H1 (cell line): ENCODE results near the gene LDAH. TPM values are rescaled to one million over a fixed set of nuclear protein-coding genes. Genes with fewer than 3 reads are reported as not detected.

Experiments used
- CTCF ChIA-PET: fragments of 300-600 bp; sonication (Branson Sonifier 250); formaldehyde crosslinking; loops from one replicate; lab custom pipeline; 2021; ENCODE audit not compliant: partially characterized antibody; lab: Charles Lee
- POLR2A ChIA-PET: fragments of 300-600 bp; sonication (Branson Sonifier 250); formaldehyde crosslinking; loops from one replicate; lab custom pipeline; 2021; ENCODE audit warnings: inconsistent platforms; ENCODE audit not compliant: partially characterized antibody; lab: Charles Lee
- DNase-seq, 2 experiments: peaks; one replicate each; pipeline versions ENCODE4 v3.0.0 to v3.0.0-alpha.2; 2010 to 2022; ENCODE audit warnings: low spot score in 2 of 2, low read depth in 1 of 2, mixed read lengths in 1 of 2
- FAIRE-seq: peaks from 2 replicates; lab custom pipeline; 2011; peaks lifted over from hg19 to GRCh38; lab: Jason Lieb, UNC
- H2AFZ ChIP-seq: 2 replicates; pipeline ENCODE4 v1.8.1; 2012; ENCODE audit warnings: low read length, inconsistent platforms
- H2AK5ac ChIP-seq: 2 replicates; pipeline ENCODE4 v1.6.1; 2013; ENCODE audit warnings: low read depth, low read length
- H2BK120ac ChIP-seq: replicated peaks from 2 replicates; pipeline ENCODE3; 2013; ENCODE audit warnings: low read depth, low read length, inconsistent platforms
- H2BK12ac ChIP-seq: 2 replicates; pipeline ENCODE4 v1.6.1; 2013; ENCODE audit warnings: low read depth, low read length
- H2BK15ac ChIP-seq: 2 replicates; pipeline ENCODE4 v1.6.1; 2013; ENCODE audit warnings: low read length
- H2BK20ac ChIP-seq: 2 replicates; pipeline ENCODE4 v1.6.1; 2013; ENCODE audit warnings: low read length
- H2BK5ac ChIP-seq: 2 replicates; pipeline ENCODE4 v1.6.1; 2013; ENCODE audit warnings: low read depth, low read length
- H3K14ac ChIP-seq: 2 replicates; pipeline ENCODE4 v1.6.1; 2013; ENCODE audit warnings: inconsistent platforms; ENCODE audit not compliant: insufficient read length
- H3K18ac ChIP-seq: 2 replicates; pipeline ENCODE4 v1.6.1; 2013; ENCODE audit warnings: low read length; ENCODE audit errors: extremely low read depth
- H3K23ac ChIP-seq: 2 replicates; pipeline ENCODE4 v1.6.1; 2013; ENCODE audit warnings: inconsistent platforms; ENCODE audit not compliant: insufficient read length
- H3K23me2 ChIP-seq: 2 replicates; pipeline ENCODE4 v1.6.1; 2013; ENCODE audit warnings: low read depth, low read length
- H3K27ac ChIP-seq: 2 replicates; pipeline ENCODE4 v1.6.1; 2011; ENCODE audit warnings: low read depth, low read length, inconsistent platforms
- H3K27me3 ChIP-seq, 4 experiments: replicated peaks in 1 of 4; 1 replicate in 1 of 4; 2 replicates in 3 of 4; pipeline versions ENCODE4 v1.6.1 to v1.8.1; 2011 to 2013; ENCODE audit warnings: low read length in 3 of 4, mild to moderate bottlenecking in 3 of 4, inconsistent platforms in 2 of 4, mixed read lengths in 2 of 4, moderate library complexity in 1 of 4; ENCODE audit not compliant: control insufficient read depth in 3 of 4, insufficient read depth in 3 of 4; ENCODE audit errors: extremely low read depth in 1 of 4
- H3K36me3 ChIP-seq, 4 experiments: 2 replicates each; pipeline versions ENCODE4 v1.6.1 to v1.8.1; 2011 to 2013; ENCODE audit warnings: mild to moderate bottlenecking in 4 of 4, low read length in 3 of 4, moderate library complexity in 2 of 4, control low read depth in 1 of 4, inconsistent platforms in 1 of 4; ENCODE audit not compliant: insufficient read depth in 4 of 4, control insufficient read depth in 2 of 4
- H3K4ac ChIP-seq: replicated peaks from 2 replicates; pipeline ENCODE3; 2013; ENCODE audit warnings: low read length, low read depth, mixed read lengths, inconsistent platforms; ENCODE audit not compliant: insufficient read length
- H3K4me1 ChIP-seq, 4 experiments: replicated peaks in 1 of 4; 1 replicate in 1 of 4; 2 replicates in 3 of 4; pipeline versions ENCODE4 v1.6.1 to v1.8.1; 2011 to 2013; ENCODE audit warnings: low read length in 3 of 4, inconsistent platforms in 2 of 4, mixed read lengths in 1 of 4; ENCODE audit not compliant: insufficient read depth in 4 of 4, control insufficient read depth in 3 of 4
- H3K4me2 ChIP-seq, 2 experiments: 2 replicates each; pipeline versions ENCODE4 v1.6.1 to v1.8.1; 2011 to 2013; ENCODE audit warnings: low read depth in 2 of 2, low read length in 2 of 2, control low read depth in 1 of 2, inconsistent platforms in 1 of 2, mild to moderate bottlenecking in 1 of 2; ENCODE audit not compliant: insufficient read depth in 1 of 2
- H3K4me3 ChIP-seq, 4 experiments: fragments of 200-600, 300-600 bp in 1 of 4; sonication (generic), shearing (Covaris generic), sonication (Bioruptor Twin) in 1 of 4; 2 replicates each; pipeline versions ENCODE4 v1.5.1 to v1.8.1; 2011 to 2016; ENCODE audit warnings: low read length in 4 of 4, low read depth in 3 of 4, control low read depth in 2 of 4, inconsistent platforms in 2 of 4, mild to moderate bottlenecking in 2 of 4, mixed read lengths in 1 of 4, moderate library complexity in 1 of 4; ENCODE audit not compliant: insufficient read depth in 2 of 4; ENCODE audit errors: extremely low read depth in 1 of 4
- H3K56ac ChIP-seq: replicated peaks from 2 replicates; pipeline ENCODE3; 2013; ENCODE audit warnings: low read depth, mild to moderate bottlenecking, mixed read lengths, low read length, inconsistent platforms; ENCODE audit not compliant: insufficient read length
- H3K79me1 ChIP-seq: 2 replicates; pipeline ENCODE4 v1.6.1; 2013; ENCODE audit warnings: low read depth, low read length, control low read depth
- H3K79me2 ChIP-seq, 2 experiments: 2 replicates each; pipeline versions ENCODE4 v1.6.1 to v1.8.1; 2012 to 2013; ENCODE audit warnings: low read length in 2 of 2, mild to moderate bottlenecking in 2 of 2, inconsistent platforms in 1 of 2; ENCODE audit not compliant: insufficient read depth in 2 of 2, control insufficient read depth in 1 of 2
- H3K9ac ChIP-seq, 4 experiments: replicated peaks in 1 of 4; 1 replicate in 1 of 4; 2 replicates in 3 of 4; pipeline versions ENCODE4 v1.6.1 to v1.8.1; 2011 to 2013; ENCODE audit warnings: low read depth in 3 of 4, low read length in 3 of 4, control low read depth in 2 of 4, mild to moderate bottlenecking in 2 of 4, moderate library complexity in 2 of 4, inconsistent platforms in 1 of 4; ENCODE audit errors: extremely low read depth in 1 of 4
- H3K9me3 ChIP-seq, 2 experiments: 2 replicates each; pipeline versions ENCODE4 v1.6.1 to v1.8.1; 2012 to 2013; ENCODE audit warnings: mild to moderate bottlenecking in 2 of 2, moderate library complexity in 2 of 2, control low read depth in 1 of 2, inconsistent platforms in 1 of 2, low read depth in 1 of 2, low read length in 1 of 2, mixed read lengths in 1 of 2; ENCODE audit not compliant: insufficient read depth in 2 of 2
- H4K20me1 ChIP-seq, 2 experiments: replicated peaks in 1 of 2; 2 replicates each; pipeline versions ENCODE3 to v1.8.1; 2011 to 2013; ENCODE audit warnings: inconsistent platforms in 2 of 2, low read length in 2 of 2, mild to moderate bottlenecking in 1 of 2; ENCODE audit not compliant: insufficient read depth in 2 of 2, control insufficient read depth in 1 of 2
- H4K5ac ChIP-seq: 2 replicates; pipeline ENCODE4 v1.6.1; 2013; ENCODE audit warnings: low read length, low read depth, mixed read lengths, inconsistent platforms; ENCODE audit not compliant: insufficient read length
- H4K8ac ChIP-seq: 2 replicates; pipeline ENCODE4 v1.8.0; 2013; ENCODE audit warnings: mild to moderate bottlenecking, moderate library complexity, low read length, inconsistent platforms; ENCODE audit not compliant: insufficient read depth; ENCODE audit errors: extremely low read depth
- H4K91ac ChIP-seq: replicated peaks from 2 replicates; pipeline ENCODE3; 2013; ENCODE audit warnings: low read length, mixed read lengths, inconsistent platforms; ENCODE audit not compliant: insufficient read length
- BCL11A ChIP-seq, 2 experiments: IDR thresholded peaks; one replicate each; pipeline ENCODE4 v1.6.1; 2011; ENCODE audit warnings: low read depth in 2 of 2, low read length in 2 of 2, mild to moderate bottlenecking in 2 of 2
- CBX8 ChIP-seq: fragments of 300-800, 300-1000 bp; sonication (generic); IDR thresholded peaks from 2 replicates; pipeline ENCODE4 v1.7.1; 2016; ENCODE audit warnings: low read depth, low read length, borderline replicate concordance
- CREB1 ChIP-seq: IDR thresholded peaks from 2 replicates; pipeline ENCODE4 v1.6.1; 2012; ENCODE audit warnings: inconsistent platforms
- EP300 ChIP-seq, 2 experiments: IDR thresholded peaks; 1 replicate in 1 of 2; 2 replicates in 1 of 2; pipeline ENCODE4 v1.6.1; 2011 to 2012; ENCODE audit warnings: low read depth in 2 of 2, low read length in 2 of 2, mild to moderate bottlenecking in 2 of 2, borderline replicate concordance in 1 of 2, inconsistent platforms in 1 of 2, moderate library complexity in 1 of 2
- JUN ChIP-seq: IDR thresholded peaks from 2 replicates; pipeline ENCODE4 v1.6.1; 2011; ENCODE audit warnings: low read depth, mild to moderate bottlenecking, improper control_type of control experiment, low read length
- JUND ChIP-seq: IDR thresholded peaks from 2 replicates; pipeline ENCODE4 v1.6.1; 2011; ENCODE audit warnings: mild to moderate bottlenecking, improper control_type of control experiment, low read length
- TAF7 ChIP-seq: optimal IDR thresholded peaks from 2 replicates; pipeline ENCODE3; 2011; ENCODE audit warnings: low read depth, mild to moderate bottlenecking, inconsistent platforms, low read length, moderate library complexity, borderline replicate concordance
- TBP ChIP-seq: IDR thresholded peaks from 2 replicates; pipeline ENCODE4 v1.6.1; 2011; ENCODE audit warnings: low read depth, low read length, improper control_type of control experiment
- USF2 ChIP-seq: IDR thresholded peaks from 2 replicates; pipeline ENCODE4 v1.6.1; 2011; ENCODE audit warnings: low read length, improper control_type of control experiment
- WGBS, 2 experiments: shearing (Covaris generic) in 1 of 2; methylation state at CpG; one replicate each; pipeline versions ENCODE4 v1.1.6 to v1.1.7; 2013 to 2015; ENCODE audit warnings: low lambda C conversion rate in 2 of 2, mixed read lengths in 2 of 2, inconsistent platforms in 1 of 2, low coverage in 1 of 2, missing lambda C conversion rate in 1 of 2; ENCODE audit not compliant: insufficient replicate concordance in 2 of 2, insufficient coverage in 1 of 2, insufficient read length in 1 of 2; ENCODE audit errors: extremely low coverage in 1 of 2, missing lambda C conversion rate in 1 of 2; 5-methylcytosine and 5-hydroxymethylcytosine counted together
- polyA plus RNA-seq, 7 experiments: library from polyadenylated mRNA; depleted of rRNA in 3 of 7; stranded (reverse) in 5 of 7; unstranded in 2 of 7; fragments of >200 nt in 5 of 7; fragments of 200-250 nt in 2 of 7; gene quantifications; 1 replicate in 5 of 7; 2 replicates in 1 of 7; 4 replicates in 1 of 7; pipeline versions ENCODE4 v1.2.1 to v1.2.3, GENCODE V29; 2011 to 2013; ENCODE audit warnings: missing spikeins in 2 of 7, mixed read lengths in 2 of 7
- total RNA-seq: library from RNA; stranded (reverse); fragmentation: NEBNext Ultra II Directional; extraction: Animal tissue kit (Norgen Biotek cat#: 25700); gene quantifications from 2 replicates; pipeline ENCODE4 v1.2.1, GENCODE V29; 2021
- TF ChIP-seq, protein P1 (sequence below), 3 experiments: IDR thresholded peaks; 1 replicate in 2 of 3; 2 replicates in 1 of 3; pipeline versions ENCODE4 v1.5.1 to v1.6.1; 2011; ENCODE audit warnings: low read length in 3 of 3, mild to moderate bottlenecking in 3 of 3, inconsistent platforms in 2 of 3, low read depth in 1 of 3, moderate library complexity in 1 of 3; ENCODE audit not compliant: insufficient read depth in 1 of 3; ENCODE audit errors: control extremely low read depth in 1 of 3

Gene LDAH
- total and polyA plus RNA-seq, 2 of the 8 experiments (the other 6 are each of a cell fraction or from before 2014, with no cell fraction given): 10.9 to 26.3 TPM

DNA sequence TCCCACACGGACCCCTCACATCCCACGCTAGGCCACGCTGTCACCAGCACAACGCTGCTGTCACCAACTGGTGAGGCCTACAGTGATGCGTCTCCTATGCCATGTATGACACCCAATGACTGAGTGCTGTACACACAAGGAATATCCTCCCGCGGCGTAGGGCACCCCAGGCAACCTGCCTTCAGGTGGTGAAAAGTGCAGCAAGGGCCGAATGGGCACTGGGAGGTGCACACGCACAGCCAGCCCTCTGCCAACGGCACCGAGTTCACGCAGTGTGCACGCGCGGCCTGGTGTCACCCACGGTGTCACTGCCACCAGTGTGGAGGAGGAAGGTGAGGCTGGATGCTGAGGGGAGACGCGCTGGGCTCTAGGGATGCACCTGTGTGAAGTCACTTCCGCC is 176.5 kb downstream of the LDAH start:
- no peak overlapping the region for H2BK120ac ChIP-seq
- no peaks in the 10 kb centered on the region for H3K36me3 ChIP-seq
- peaks cover 0 to 8% (median 5%) of the 10 kb centered on the region in 4 experiments; a peak in 5 of 7 replicates for H3K4me1 ChIP-seq
- ChIA-PET POLR2A (interaction anchor here (1.0 to 1.3 kb wide), 4 partner anchors 9 to 292 kb away, joined by 3 to 4 read pairs (median 4); partner anchors contain the start of gene RHOB), CTCF (interaction anchor here (0.9 to 13.1 kb wide), 12 partner anchors 12 to 316 kb away, joined by 3 to 261 read pairs (median 8); no protein-coding TSS in a partner anchor)
- H3K27me3 ChIP-seq: peaks cover 0 to 4% (median 0%) of the 10 kb centered on the region in 4 experiments; a peak in 3 of 7 replicates
- H4K20me1 ChIP-seq: peaks cover 0 to 3% of the 10 kb centered on the region in 2 experiments
- no peak overlapping the region for H2BK12ac ChIP-seq
- no peak overlapping the region for H3K18ac ChIP-seq
- no peak overlapping the region for H4K8ac ChIP-seq
- no peak overlapping the region for H2BK20ac ChIP-seq
- H2BK15ac ChIP-seq: no peak overlapping the region
- no peak overlapping the region for H2AFZ ChIP-seq
- DNase-seq: no peak
- H3K14ac ChIP-seq: no peak overlapping the region
- no peak overlapping the region for H2BK5ac ChIP-seq
- no peak overlapping the region for H2AK5ac ChIP-seq
- no peaks in the 10 kb centered on the region; the same call in 1 of the 2 replicates for H3K79me1 ChIP-seq
- no peak overlapping the region for H3K56ac ChIP-seq
- H4K91ac ChIP-seq: no peak overlapping the region
- H3K4ac ChIP-seq: no peak overlapping the region
- H3K9ac ChIP-seq: no peak overlapping the region; a peak in 1 of 7 replicates
- 91% methylated on average over 20 of the region's 20 CpGs; no CpG with 5 or more reads in 1 of the 2 experiments for WGBS, 2 experiments
- H3K23ac ChIP-seq: no peak overlapping the region
- no peak overlapping the region for H3K4me2 ChIP-seq
- no peak overlapping the region for H3K27ac ChIP-seq
- H3K9me3 ChIP-seq: no peaks in the 10 kb centered on the region
- H3K23me2 ChIP-seq: peaks cover 7% of the 10 kb centered on the region; the same call in 1 of the 2 replicates
- H3K4me3 ChIP-seq: no peak overlapping the region
- no peak overlapping the region for H4K5ac ChIP-seq
- no peaks in the 10 kb centered on the region for H3K79me2 ChIP-seq
- no peak for FAIRE-seq
- no peak for TF ChIP-seq TAF7
- TF ChIP-seq BCL11A (IDR thresholded peaks at IDR 0.05; ENCODE audit: low read depth in 2 of 2, low read length in 2 of 2): no peak
- no peak for TF ChIP-seq TBP
- TF ChIP-seq JUND: no peak
- TF ChIP-seq EP300 (IDR thresholded peaks at IDR 0.05; ENCODE audit: borderline replicate concordance in 1 of 2, low read depth in 2 of 2, low read length in 2 of 2): no peak
- no peak for TF ChIP-seq CBX8
- TF ChIP-seq CREB1: no peak
- no peak for TF ChIP-seq USF2
- TF ChIP-seq, protein P1, sequence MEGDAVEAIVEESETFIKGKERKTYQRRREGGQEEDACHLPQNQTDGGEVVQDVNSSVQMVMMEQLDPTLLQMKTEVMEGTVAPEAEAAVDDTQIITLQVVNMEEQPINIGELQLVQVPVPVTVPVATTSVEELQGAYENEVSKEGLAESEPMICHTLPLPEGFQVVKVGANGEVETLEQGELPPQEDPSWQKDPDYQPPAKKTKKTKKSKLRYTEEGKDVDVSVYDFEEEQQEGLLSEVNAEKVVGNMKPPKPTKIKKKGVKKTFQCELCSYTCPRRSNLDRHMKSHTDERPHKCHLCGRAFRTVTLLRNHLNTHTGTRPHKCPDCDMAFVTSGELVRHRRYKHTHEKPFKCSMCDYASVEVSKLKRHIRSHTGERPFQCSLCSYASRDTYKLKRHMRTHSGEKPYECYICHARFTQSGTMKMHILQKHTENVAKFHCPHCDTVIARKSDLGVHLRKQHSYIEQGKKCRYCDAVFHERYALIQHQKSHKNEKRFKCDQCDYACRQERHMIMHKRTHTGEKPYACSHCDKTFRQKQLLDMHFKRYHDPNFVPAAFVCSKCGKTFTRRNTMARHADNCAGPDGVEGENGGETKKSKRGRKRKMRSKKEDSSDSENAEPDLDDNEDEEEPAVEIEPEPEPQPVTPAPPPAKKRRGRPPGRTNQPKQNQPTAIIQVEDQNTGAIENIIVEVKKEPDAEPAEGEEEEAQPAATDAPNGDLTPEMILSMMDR (IDR thresholded peaks at IDR 0.05; ENCODE audit: control extremely low read depth in 1 of 3, insufficient read depth in 1 of 3, low read depth in 1 of 3, low read length in 3 of 3): no peak
- TF ChIP-seq JUN: no peak
